KMS-11 (cell line): ENCODE measurements around the gene EPHA1.

Experiments used
- H2AFZ ChIP-seq: fragments of 200-600 bp; sonication (generic); 2 replicates; pipeline ENCODE4 v1.6.1; 2016; ENCODE audit warnings: antibody characterized with exemption, mixed run types, low read depth
- H3K27ac ChIP-seq: fragments of 200-600 bp; sonication (generic); 2 replicates; pipeline ENCODE4 v1.6.1; 2016; ENCODE audit warnings: mild to moderate bottlenecking, mixed run types
- H3K27me3 ChIP-seq: fragments of 200-600 bp; sonication (generic); 2 replicates; pipeline ENCODE4 v1.6.1; 2017; ENCODE audit warnings: mild to moderate bottlenecking, low read depth, mixed run types, moderate library complexity; ENCODE audit not compliant: insufficient read depth
- H3K36me3 ChIP-seq: fragments of 200-600 bp; sonication (generic); 2 replicates; pipeline ENCODE4 v1.6.1; 2017; ENCODE audit warnings: mild to moderate bottlenecking, mixed run types; ENCODE audit not compliant: insufficient read depth
- H3K4me1 ChIP-seq: fragments of 200-600 bp; sonication (generic); 2 replicates; pipeline ENCODE4 v1.6.1; 2016; ENCODE audit warnings: mild to moderate bottlenecking, low read depth, mixed run types; ENCODE audit not compliant: poor library complexity, severe bottlenecking
- H3K4me2 ChIP-seq: fragments of 200-600 bp; sonication (generic); 2 replicates; pipeline ENCODE4 v1.7.0; 2016; ENCODE audit warnings: mild to moderate bottlenecking, mixed run types
- H3K4me3 ChIP-seq: fragments of 200-600 bp; sonication (generic); IDR thresholded peaks from 2 replicates; pipeline ENCODE4 v1.6.1; 2017; ENCODE audit warnings: low read depth, low read length, mixed read lengths; ENCODE audit not compliant: insufficient read depth
- H3K79me2 ChIP-seq: fragments of 200-600 bp; sonication (generic); 2 replicates; pipeline ENCODE4 v1.6.1; 2016; ENCODE audit warnings: low read depth, mixed run types; ENCODE audit not compliant: insufficient read depth
- H3K9ac ChIP-seq: fragments of 200-600 bp; sonication (generic); 2 replicates; pipeline ENCODE4 v1.6.1; 2016; ENCODE audit warnings: mild to moderate bottlenecking, mixed run types
- H4K20me1 ChIP-seq: fragments of 200-600 bp; sonication (generic); 2 replicates; pipeline ENCODE4 v1.6.1; 2016; ENCODE audit warnings: mild to moderate bottlenecking, mixed run types; ENCODE audit not compliant: insufficient read depth
- TF ChIP-seq, protein P1 (sequence below): fragments of 200-600 bp; sonication (generic); conservative IDR thresholded peaks from 2 replicates; pipeline ENCODE4 v1.6.1; 2017; ENCODE audit warnings: low read depth, mild to moderate bottlenecking, antibody characterized with exemption, low read length, moderate library complexity, mixed read lengths

Gene EPHA1

DNA sequence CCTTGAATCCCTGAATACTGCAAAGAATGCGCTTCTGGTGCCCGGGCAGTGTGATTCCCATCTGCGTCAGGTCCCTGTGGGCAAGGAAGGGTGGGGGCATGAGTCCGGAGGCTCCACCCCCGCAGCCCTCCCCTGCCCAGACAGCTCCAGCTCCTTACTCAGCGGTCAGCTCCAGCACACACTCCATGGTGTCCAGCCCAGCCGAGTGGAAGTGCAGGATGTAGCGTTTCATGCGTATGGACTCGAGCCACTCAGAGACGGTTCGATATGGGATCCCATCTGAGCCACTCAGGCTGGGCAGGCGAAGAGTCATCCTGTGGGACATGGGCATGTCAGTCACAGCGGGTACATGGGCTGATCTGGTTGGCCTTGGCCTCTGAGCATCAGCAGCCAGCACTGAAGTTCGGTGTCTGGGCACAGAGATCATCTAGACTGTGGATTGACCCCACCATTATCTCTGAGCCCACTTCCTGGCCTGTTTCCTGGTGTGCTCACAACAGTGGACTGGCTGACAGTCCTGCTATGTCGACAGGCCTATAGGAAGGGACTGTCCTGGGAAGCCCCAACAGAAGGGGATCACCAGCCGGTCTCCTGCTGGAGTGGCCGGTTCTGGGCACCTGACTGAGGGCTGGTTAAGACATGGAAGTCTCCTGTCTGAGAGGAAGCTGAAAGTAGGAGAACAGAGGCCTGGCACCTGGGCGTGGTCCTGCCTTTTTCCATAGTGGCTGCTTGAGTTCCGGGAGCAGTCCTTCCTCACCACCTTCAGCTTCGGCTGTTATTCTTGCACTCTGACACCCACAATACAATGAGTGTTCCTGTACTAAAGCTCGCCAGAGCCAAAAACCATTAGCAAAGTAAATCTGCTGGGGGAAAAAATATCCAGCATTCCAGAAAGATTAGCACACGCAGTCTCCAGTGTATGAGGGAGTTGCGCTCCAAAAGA is 16.9 kb downstream of the EPHA1 start:
- Histone ChIP-seq H3K4me2 (no peak overlapping the region), H3K36me3 (no peaks in the 10 kb centered on the region; the same call in 1 of the 2 replicates), H3K4me1 (no peaks in the 10 kb centered on the region), H4K20me1 (no peaks in the 10 kb centered on the region), H3K79me2 (no peaks in the 10 kb centered on the region), H3K27me3 (no peaks in the 10 kb centered on the region), H2AFZ (no peak overlapping the region), H3K9ac (no peak overlapping the region), H3K27ac (no peak overlapping the region), H3K4me3 (no peak overlapping the region)
- TF ChIP-seq, protein P1, sequence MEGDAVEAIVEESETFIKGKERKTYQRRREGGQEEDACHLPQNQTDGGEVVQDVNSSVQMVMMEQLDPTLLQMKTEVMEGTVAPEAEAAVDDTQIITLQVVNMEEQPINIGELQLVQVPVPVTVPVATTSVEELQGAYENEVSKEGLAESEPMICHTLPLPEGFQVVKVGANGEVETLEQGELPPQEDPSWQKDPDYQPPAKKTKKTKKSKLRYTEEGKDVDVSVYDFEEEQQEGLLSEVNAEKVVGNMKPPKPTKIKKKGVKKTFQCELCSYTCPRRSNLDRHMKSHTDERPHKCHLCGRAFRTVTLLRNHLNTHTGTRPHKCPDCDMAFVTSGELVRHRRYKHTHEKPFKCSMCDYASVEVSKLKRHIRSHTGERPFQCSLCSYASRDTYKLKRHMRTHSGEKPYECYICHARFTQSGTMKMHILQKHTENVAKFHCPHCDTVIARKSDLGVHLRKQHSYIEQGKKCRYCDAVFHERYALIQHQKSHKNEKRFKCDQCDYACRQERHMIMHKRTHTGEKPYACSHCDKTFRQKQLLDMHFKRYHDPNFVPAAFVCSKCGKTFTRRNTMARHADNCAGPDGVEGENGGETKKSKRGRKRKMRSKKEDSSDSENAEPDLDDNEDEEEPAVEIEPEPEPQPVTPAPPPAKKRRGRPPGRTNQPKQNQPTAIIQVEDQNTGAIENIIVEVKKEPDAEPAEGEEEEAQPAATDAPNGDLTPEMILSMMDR = no peak

DNA sequence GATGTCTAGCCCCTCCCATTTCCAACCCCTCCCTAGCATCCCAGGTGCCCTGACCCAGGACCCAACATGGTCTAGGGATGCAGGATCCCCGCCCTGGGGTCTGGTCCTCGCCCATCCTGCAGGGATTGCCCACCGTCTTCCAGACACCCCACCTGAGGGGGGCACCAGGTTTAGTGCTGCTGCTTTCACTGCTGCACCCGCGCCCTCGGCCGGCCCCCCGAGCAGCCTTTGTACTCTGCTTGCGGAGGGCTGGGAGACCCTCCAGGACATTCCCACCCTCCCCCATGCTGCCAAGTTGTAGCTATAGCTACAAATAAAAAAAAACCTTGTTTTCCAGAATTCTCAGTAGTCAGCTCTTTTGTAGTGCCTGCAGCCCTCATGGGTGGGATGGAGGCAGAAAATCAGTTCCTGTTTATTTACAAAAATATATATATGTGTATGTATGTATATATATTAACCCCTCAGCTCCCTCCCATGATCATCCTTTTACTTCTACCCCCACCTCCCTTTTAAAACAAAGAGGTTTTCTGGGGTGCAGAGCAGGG is 17.8 kb downstream of the EPHA1 start:
- Histone ChIP-seq H3K79me2 (no peaks in the 10 kb centered on the region), H3K4me1 (no peaks in the 10 kb centered on the region), H3K27ac (no peak overlapping the region), H3K9ac (no peak overlapping the region), H3K4me2 (no peak overlapping the region), H4K20me1 (no peaks in the 10 kb centered on the region), H2AFZ (no peak overlapping the region), H3K36me3 (no peaks in the 10 kb centered on the region; the same call in 1 of the 2 replicates), H3K4me3 (no peak overlapping the region), H3K27me3 (no peaks in the 10 kb centered on the region)
- TF ChIP-seq, protein P1 = no peak

GRCh38 chr7:143390104-143390772 is 18.4 kb downstream of the EPHA1 start:
- TF ChIP-seq, protein P1 = no peak
- H4K20me1 ChIP-seq = no peaks in the 10 kb centered on the region
- no peak overlapping the region for H2AFZ ChIP-seq
- H3K79me2 ChIP-seq = no peaks in the 10 kb centered on the region
- H3K4me1 ChIP-seq = no peaks in the 10 kb centered on the region
- H3K27ac ChIP-seq = no peak overlapping the region
- H3K27me3 ChIP-seq = no peaks in the 10 kb centered on the region
- no peak overlapping the region for H3K9ac ChIP-seq
- no peak overlapping the region for H3K4me2 ChIP-seq
- no peaks in the 10 kb centered on the region; the same call in 1 of the 2 replicates for H3K36me3 ChIP-seq
- no peak overlapping the region for H3K4me3 ChIP-seq

DNA sequence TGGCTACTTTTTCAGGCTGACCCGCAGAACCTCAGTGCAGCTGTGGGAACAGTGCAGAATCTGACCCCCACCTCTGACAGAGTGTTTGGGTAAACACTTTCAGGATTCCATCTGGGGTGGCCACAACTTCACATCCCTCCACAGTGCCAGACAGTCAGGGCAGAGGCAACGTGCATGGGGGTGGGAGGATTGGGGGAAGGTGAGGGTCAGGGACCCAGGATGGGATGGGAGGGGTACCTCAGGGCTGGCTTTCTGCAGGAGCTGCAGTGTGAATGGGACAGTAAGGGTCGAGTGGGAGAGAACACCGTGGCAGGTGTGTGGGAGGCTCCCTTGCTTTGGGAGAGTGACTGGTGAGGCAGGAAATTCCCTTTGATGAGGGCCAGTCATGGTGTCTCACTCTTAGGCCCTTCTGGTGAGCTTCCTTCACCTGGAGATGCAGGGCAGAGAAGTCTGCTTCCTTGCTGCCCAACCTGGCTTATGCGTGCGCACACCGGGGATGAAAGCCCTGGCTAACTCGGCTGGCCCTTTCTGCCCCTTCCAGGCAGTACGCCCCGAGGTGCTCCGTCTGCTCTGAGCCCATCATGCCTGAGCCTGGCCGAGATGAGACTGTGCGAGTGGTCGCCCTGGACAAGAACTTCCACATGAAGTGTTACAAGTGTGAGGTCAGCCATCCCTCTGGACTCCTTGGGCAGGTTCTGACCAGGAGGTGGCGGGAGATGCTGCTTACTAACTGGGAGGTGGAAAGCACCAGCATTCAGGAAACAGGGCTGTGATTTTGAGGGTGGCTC is 19.1 kb downstream of the EPHA1 start:
- TF ChIP-seq, protein P1 = no peak
- H3K79me2 ChIP-seq = no peaks in the 10 kb centered on the region
- no peak overlapping the region for H3K4me2 ChIP-seq

More for the DNA sequence above, 19.1 kb downstream of the EPHA1 start:
- Histone ChIP-seq H4K20me1 (no peaks in the 10 kb centered on the region), H3K4me1 (no peaks in the 10 kb centered on the region), H2AFZ (no peak overlapping the region), H3K36me3 (no peaks in the 10 kb centered on the region; the same call in 1 of the 2 replicates), H3K27ac (no peak overlapping the region), H3K4me3 (no peak overlapping the region), H3K27me3 (no peaks in the 10 kb centered on the region), H3K9ac (no peak overlapping the region)
